Fibroblast of mammary gland (primary cell): ENCODE results near the gene EFCAB6.

Experiments used
- DNase-seq: peaks from one replicate; pipeline ENCODE4 v3.0.0-alpha.2; 2010; ENCODE audit warnings: low read depth
- H3K4me3 ChIP-seq: 2 replicates; pipeline ENCODE4 v1.5.1; 2011; ENCODE audit warnings: low read depth, mild to moderate bottlenecking, low read length, moderate library complexity; ENCODE audit not compliant: control insufficient read depth
- TF ChIP-seq, protein P1 (sequence below): conservative IDR thresholded peaks from 2 replicates; pipeline ENCODE4 v1.5.1; 2011; ENCODE audit warnings: low read depth, low read length, inconsistent platforms; ENCODE audit not compliant: control insufficient read depth, insufficient read depth

EFCAB6 gene

GRCh38 chr22:43723816-43724215 lies 88.3 kb downstream of the EFCAB6 start:
- peak; percentile 53 for DNase-seq
- no peak overlapping the region for H3K4me3 ChIP-seq
- TF ChIP-seq, protein P1, sequence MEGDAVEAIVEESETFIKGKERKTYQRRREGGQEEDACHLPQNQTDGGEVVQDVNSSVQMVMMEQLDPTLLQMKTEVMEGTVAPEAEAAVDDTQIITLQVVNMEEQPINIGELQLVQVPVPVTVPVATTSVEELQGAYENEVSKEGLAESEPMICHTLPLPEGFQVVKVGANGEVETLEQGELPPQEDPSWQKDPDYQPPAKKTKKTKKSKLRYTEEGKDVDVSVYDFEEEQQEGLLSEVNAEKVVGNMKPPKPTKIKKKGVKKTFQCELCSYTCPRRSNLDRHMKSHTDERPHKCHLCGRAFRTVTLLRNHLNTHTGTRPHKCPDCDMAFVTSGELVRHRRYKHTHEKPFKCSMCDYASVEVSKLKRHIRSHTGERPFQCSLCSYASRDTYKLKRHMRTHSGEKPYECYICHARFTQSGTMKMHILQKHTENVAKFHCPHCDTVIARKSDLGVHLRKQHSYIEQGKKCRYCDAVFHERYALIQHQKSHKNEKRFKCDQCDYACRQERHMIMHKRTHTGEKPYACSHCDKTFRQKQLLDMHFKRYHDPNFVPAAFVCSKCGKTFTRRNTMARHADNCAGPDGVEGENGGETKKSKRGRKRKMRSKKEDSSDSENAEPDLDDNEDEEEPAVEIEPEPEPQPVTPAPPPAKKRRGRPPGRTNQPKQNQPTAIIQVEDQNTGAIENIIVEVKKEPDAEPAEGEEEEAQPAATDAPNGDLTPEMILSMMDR: no peak

DNA sequence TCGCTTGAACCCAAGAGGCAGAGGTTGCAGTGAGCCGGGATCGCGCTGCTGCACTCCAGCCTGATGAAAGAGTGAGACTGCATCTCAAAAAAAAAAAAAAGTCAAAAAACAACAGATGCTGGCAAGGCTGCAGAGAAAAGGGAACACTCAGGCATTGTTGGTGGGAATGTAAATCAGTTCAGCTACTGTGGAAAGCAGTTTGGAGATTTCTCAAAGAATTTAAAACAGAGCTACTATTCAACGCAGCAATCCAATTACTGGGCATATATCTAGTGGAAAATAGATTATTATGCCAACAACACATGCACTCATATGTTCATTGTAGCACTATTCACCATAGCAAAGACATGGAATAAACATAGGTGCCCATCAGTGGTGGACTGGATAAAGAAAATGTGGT lies 89.7 kb downstream of the EFCAB6 start:
- no peak overlapping the region for H3K4me3 ChIP-seq
- TF ChIP-seq, protein P1: no peak
- no peak for DNase-seq

DNA sequence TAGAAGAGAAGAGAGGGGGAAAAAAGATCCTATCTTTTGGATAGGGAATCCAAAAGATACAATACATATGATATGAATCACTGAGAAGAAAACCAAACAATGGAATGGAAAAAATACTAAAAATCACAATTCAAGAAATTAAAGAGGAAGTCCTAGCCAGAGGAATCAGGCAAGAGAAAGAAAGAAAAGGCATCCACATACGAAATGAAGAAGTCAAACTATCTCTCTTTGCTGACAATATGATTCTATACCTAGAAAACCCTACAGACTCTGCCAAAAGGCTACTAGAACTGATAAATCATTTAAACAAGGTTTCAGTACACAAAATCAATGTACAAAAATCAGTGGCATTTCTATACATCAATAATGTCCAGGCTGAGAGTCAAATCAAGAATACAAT lies 91.4 kb downstream of the EFCAB6 start:
- TF ChIP-seq, protein P1: no peak
- no peak for DNase-seq
- H3K4me3 ChIP-seq: no peak overlapping the region

GRCh38 chr22:43714104-43714503 lies 98.0 kb downstream of the EFCAB6 start:
- DNase-seq: no peak
- no peak overlapping the region for H3K4me3 ChIP-seq
- TF ChIP-seq, protein P1: no peak

GRCh38 chr22:43711681-43712080 lies 100.4 kb downstream of the EFCAB6 start:
- TF ChIP-seq, protein P1: no peak
- no peak overlapping the region for H3K4me3 ChIP-seq
- no peak for DNase-seq

- H3K4me3 ChIP-seq: no peak overlapping the region
- DNase-seq: peak; percentile 37
- TF ChIP-seq, protein P1: no peak
Measured at GRCh38 chr22:43707648-43708047, 104.5 kb downstream of the EFCAB6 start.

DNA sequence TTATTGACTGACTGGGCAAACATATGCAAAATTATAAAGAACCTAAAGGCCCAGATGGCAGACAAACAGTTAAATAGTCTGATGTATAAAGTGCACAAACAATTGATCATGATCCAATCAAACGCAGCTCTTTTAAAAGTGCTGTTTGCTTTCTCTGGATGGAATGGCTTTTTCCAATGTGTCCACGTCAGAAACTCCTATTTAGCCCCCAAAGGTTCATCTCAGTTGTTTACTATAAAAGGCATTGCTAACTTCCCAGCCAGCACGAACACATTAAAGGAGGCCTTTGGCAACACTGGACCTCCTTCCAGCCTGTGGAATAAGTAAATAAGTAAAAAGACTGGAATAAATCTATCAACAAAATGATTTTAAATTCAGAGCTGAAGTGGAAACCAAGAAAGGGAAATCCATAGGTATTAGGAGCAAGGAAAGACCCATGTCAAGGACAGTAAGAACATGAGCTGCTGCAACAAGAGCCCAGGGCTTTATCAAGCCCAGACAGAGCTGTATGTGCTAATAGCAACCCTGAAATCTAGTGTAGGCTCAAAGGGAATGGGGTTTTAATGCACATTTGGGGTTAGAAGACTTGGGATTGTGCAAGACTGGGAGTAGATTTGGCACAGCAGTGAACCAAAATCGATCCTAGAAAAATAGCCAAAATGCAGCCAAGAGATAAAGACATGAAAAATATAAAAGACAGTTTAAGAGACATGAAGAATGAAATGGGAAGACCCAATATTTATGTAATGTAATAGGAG lies 105.4 kb downstream of the EFCAB6 start:
- no peak for DNase-seq
- TF ChIP-seq, protein P1: no peak
- H3K4me3 ChIP-seq: no peak overlapping the region
